HG03457 (cell line): Measurements from ENCODE around the gene TMEM120B.
"Not testable (repeated sequence)": the region's sequence is repeated elsewhere in the genome, so short reads cannot be mapped to it uniquely, and the experiment has no call there.

Experiments
- ATAC-seq: cut with Tn5 transposase; IDR thresholded peaks from one replicate; pipeline ENCODE4 v1.9.1; 2021; ENCODE audit warnings: moderate number of reproducible peaks; ENCODE audit not compliant: unreplicated experiment

Gene TMEM120B

DNA sequence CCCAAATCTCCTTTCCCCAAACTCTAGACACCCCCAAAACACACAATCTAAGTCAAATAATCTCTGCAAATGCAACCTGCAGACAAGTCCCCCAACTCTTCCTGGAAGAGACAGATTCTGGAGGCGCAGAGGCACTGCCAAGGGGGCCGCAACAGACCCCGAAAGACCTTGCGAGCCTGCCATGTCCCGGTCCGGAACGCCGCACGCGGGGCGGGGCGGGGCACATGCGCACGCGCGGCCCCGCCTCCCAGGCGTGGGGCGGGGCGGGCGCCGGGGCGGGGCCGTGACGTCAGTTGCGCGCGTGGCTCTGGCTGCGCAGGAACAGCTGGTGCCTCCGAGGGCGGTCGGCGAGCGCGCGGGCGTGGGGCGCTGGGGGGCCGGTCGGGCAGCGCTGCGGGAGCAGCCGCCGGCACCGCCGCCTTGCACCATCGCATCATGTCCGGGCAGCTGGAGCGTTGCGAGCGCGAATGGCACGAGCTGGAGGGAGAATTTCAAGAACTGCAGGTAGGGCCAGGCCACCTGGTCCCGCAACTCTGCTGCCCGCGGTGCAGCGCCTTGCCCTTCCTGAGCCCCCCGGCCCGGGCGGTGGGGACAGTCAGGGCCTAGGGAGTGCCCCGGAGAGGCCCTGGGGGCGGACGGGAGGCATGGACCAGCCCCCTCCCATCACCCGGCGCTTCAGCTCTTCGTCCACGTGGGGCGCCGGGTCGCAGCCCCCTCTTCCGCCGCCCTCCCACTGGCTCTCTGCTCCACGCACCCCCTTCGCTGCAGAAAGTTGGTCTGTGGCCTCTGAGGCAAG is at the start of gene TMEM120B:
Gene TMEM120B, plus strand, starts transcription at position 292 of the 796 bp plus-strand sequence. Its CDS starts 144 bp downstream, at position 436.
- peak; percentile 64 for ATAC-seq

DNA sequence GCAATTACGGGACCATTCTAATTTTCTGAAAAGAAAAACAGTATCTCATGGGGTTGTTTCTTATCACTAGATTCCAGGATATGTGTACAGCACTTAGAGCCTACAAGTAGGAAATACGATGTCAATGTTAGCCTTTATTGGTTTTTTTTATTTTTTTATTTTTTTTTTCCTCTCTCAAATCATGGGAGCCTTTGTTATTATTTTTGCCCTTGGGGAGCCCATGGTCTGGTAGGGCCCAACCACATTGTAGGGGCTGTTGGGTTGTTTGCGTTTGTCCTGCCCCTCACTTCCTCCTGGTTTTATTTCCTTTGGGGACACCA is 49.0 kb upstream of the TMEM120B start:
- no peak for ATAC-seq

DNA sequence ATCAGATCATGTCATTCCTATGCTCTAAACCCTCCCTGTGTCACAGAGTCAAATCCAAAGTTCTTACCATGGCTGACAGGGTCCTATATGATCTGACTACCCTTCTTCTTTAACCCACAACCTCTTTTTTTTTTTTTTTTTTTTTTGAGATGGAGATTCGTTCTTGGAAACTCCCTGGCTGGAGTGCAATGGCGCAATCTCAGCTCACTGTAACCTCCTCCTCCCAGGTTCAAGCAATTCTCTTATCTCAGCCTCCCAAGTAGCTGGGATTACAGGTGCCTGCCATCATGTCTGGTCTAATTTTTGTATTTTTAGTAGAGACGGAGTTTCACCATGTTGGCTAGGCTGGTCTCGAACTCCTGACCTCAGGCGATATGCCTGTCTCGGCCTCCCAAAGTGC is 45.7 kb upstream of the TMEM120B start:
- ATAC-seq: not testable (repeated sequence)

DNA sequence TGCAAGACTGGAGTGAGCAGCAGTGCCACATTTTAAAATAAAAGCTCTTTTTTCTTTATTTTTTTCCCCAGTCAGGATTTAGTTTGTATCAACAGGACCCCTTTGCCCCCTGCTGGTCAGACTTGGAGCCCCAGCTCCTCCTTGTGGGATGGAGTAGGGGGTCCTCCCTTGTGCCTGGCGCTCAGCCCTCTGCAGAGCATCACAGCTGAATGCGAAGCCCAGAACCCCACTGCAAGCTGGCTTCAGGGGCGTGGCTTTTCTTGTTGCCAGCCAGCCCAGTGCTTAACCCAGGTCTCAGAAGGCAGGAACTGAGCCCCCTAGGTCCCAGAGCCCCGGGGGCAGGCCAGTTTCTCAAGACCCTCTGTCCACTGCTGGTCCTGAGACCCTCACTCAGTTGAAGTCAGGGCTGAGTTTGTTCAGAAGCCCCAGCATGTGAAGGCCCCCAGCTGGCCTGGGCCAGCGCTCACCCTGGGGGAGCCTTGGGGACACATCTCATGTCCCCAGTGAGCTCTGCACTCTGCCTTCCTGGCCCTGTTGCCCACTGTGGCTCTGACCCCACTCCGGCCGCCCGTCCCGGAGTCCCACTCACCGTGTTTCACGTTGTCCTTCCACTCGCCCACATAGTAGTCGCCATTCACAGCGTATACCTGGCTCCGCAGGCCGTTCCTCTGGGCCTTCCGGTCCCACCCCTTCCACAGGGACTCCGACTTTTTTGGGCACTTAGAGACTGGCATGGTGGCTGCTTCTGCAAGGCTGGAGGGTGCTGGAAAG is 43.6 kb upstream of the TMEM120B start:
- no peak for ATAC-seq

DNA sequence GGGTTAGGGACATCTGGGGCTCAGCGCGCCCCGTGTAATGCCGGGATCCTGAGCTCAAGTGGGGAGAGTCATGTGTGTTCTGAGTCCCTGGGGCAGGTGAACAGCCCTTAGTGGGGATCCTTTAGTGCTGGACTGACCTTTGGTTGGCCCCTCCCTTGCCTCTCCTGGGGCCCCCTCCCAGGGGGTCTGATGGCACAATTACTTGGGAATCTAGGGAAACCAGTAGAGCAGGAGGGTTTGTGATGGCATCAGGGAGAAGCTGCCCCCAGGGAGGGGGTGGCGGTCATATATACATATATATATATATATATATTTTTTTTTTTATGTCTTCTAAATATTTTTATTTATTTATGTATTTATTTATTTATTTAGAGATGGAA is 43.0 kb upstream of the TMEM120B start, which contains the start of gene MORN3:
Gene MORN3, minus strand, starts transcription at position 134 of the 380 bp plus-strand sequence. CDS start 171 bp downstream, outside the sequence.
- ATAC-seq: no peak

DNA sequence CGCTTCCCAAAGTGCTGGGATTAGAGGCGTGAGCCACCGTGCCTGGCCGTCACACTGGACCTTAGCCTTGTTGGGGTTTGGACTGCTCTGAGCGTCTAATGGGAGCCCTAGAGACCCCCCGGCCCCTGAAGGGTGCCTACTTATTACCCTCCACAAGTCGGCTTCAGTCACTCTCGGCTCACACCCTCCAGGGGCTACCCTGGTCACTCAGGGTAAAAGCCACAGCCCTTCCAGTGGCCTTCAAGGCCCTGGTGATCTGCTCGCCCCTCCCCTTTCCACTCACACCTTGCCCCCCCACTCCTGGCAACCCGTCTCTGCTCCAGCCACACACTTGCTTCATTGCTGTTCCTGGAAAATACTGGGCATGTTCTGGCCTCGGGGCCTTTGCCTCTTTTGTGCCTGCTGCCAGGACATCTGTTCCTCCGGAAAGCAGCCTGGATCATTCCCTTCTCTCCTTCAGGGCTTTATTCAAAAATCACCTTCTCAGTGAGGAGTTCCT is 39.5 kb upstream of the TMEM120B start:
- ATAC-seq: no peak

DNA sequence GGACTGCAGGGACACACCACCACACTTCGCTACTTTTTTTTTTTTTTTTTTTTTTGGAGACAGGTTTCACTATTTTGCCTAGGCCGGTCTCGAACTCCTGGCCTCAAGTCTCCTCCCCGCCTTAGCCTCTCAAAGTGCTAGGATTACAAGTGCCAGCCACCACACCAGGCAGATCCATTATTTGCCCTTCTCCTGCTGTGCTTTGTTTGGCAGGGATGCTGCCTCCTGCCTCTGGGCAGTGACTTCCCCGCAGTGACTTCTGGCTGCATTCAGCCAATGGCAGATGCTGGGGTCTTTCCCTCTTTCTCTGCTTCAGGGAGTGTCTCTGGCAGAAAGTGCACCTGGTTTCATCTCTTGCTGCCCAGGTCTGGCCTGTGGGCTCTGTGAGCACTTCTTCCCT is 36.4 kb upstream of the TMEM120B start:
- ATAC-seq: no peak

DNA sequence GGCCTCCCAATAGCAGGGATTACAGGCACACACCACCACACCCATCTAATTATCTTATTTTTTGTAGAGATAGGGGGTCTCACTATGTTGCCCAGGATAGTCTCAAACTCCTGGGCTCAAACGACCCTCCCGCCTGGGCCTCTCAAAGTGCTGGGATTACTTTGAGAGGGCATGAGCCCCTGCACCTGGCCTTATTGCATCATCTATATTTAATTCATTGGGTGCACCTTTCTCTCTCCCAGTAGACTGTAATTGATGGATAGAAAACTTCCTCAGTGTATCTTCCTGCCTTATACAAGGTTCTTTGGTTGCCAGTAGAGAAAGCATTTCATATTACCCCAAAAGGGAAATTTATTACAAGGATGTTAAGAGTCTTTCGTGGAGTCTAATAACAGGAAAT is 34.2 kb upstream of the TMEM120B start:
- no peak for ATAC-seq

DNA sequence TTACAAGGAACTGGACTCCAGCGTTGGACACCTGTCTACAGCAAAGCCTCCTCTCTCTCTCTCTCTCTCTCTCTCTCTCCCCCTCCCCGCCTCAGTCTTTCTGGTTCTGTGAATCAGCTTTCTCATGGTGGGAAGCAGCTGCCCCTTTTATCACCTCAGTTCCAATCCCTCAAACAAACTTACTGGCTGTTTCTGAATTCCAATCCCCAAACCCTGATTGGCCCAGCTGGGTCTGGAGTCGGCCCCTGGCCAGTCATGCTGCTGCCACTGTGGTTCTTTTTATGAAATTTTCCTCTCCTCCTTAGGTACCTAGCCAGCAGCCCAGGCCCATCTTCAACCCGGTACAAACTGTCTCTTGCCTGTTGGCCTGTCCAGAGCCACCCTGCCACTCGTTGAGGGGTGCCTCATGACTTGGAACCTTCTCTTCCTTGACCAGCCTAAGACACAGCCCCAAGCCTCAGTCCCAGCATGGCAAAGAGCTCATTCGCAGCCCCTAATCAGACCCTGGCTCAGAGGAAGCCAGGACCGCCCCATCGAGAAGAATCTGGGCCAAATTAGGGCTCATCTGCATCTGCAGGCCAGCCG is 33.7 kb upstream of the TMEM120B start:
- ATAC-seq: no peak

DNA sequence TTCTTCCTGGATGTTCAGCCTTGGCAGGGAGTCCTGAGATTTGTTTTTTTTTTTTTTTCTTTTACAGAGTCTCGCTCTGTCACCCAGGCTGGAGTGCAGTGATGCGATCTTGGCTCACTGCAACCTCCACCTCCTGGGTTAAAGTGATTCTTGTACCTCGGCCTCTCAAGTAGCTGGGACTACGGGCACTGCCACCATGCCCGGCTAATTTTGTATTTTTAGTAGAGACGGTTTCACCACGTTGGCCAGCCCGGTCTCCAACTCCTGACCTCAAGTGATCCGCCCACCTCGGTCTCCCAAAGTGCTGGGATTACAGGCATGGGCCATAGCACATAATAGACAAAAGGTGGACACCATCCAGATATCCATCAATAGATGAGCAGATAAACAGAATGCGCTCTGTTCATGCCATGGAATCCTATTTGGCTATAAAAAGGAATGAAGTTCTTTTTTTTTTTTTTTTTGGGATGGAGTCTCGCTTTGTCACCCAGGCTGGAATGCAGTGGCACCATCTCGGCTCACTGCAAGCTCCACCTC is 32.8 kb upstream of the TMEM120B start:
- ATAC-seq: not testable (repeated sequence)

DNA sequence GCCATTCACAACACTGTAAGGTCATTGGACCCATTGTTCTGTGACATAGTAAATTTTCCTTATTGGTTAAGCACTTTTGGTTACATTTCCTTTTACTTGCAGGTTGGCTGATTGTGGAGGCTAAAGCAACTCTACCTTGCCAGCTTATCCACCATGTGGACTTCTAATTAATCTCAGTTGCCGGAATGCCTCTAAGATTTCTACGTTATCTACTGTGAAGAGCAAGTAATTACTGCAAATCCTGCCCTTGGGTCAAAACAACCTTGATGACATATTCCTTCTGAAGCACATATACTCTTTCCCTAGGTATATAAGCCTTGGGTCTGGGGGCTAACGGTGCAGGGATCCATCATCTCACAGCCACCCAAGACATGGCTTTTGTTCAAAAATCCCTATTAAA is 23.6 kb upstream of the TMEM120B start:
- no peak for ATAC-seq

DNA sequence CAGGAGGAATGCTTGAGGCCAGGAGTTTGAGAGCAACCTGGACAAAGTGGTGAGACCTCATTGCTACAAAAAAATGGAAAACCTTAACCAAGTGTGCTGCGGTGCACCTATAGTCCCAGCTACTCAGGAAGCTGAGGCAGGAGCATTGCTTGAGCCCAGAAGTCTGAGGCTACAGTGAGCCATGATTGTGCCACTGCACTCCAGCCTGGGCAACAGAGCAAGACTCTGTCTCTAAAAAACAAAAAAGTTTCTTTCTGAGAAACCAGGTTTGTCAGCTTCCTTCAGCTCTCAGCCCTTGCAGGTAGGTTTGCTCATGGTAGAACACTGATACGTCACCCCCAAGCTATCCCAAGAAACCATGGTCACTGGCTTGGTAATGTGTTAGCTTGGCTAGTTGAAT is 23.1 kb upstream of the TMEM120B start:
- ATAC-seq: no peak

DNA sequence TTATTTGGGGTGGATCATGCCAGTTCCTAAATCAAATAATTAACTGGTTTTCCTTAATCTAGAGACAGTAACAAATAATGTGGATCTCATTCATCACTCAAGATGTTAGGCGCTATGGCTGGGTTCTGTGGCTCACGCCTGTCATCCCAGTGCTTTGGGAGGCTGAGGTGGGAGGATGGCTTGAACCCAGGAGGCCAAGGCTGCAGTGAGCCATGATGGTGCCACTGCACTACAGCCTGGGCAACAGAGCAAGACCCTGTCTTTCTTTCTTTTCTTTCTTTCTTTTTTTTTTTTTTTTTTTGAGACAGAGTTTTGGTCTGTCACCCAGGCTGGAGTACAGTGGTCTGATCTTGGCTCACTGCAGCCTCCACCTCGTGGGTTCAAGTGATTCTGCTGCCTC is 19.8 kb upstream of the TMEM120B start:
- not testable (repeated sequence) for ATAC-seq

DNA sequence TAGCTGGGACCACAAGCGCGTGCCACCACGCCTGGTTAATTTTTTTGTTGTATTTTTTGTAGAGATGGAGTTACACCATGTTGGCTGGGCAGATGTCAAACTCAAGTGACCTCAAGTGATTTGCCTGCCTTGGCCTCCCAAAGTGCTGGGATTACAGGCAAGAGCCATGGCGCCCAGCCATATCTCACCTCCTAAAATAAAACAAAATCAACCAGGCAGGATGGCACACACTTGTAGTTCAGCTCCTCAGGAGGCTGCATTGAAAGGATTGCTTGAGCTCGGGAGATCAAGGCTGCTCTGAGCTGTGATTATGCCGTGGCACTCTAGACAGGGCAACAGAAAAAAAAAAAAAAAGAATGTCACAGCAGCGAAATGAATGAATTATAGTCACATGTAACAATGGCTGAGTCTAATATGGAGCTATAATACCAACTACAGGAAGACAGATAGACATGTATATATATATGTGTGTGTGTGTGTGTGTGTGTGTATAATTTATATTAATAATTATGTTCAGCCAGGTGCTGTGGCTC is 19.3 kb upstream of the TMEM120B start:
- ATAC-seq: no peak

DNA sequence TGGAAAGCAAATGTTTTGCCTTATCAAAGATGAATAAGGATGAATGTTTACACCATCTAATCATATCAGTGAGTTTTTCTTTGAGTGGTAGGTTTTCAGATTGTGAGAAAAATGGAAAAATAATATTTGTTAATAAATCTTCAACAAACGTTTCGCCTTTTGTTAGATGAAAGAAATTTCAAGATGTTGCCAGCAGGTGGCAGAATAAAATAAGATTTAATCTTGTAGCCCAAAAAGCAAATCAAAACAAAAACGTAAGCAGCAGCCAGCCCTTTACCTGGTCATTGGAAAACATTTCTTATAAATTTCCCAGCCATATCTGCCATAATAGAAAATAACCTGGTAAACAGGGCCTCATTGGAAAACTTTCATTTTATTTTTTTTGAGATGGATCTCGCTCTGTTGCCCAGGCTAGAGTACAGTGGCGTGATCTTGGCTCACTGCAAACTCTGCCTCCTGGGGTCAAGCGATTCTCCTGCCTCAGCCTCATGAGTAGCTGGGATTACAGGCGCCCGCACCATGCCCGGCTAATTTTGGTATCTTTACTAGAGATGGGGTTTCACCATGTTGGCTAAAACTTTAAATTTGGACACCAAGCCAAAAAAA is 15.4 kb upstream of the TMEM120B start:
- ATAC-seq: no peak

DNA sequence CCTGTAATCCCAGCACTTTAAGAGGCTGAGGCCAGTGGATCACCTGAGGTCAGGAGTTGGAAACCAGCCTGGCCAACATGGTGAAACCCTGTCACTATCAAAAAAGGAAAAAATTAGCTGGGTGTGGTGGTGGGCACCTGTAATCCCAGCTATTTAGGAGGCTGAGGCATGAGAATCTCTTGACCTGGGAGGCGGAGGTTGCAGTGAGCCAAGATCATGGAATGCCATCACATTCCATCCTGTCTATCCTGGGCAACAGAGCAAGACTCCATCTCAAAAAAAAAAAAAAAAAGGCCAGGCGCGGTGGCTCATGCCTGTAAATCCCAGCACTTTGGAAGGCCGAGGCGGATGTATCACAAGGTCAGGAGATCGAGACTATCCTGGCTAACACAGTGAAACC is 14.7 kb upstream of the TMEM120B start:
- ATAC-seq: not testable (repeated sequence)

DNA sequence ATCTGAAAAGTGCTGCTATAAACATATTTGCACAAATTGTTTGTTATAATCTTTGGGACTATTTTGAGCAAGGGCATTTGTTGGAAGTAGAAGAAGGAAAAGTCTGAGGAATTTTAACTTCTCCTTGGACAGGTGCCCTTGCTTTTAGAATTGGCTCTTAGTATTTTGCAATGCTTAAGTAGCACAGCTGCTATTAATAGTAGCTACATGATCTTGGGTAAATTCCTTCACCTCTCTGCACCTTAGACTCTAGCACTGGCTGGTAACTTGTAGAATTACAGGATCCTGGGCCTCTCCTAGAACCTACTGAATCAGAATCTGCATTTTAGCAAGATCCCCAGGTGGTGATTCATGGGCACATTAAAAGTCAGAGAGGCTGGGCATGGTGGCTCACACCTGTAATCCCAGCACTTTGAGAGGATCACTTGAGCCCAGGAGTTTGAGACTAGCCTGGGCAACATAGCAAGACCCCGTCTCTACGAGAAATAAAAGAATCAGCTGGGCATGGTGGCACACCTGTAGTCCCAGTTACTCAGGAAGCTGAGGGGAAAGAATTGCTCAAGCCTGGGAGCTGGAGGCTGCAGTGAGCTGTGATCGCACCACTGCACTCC is 10.8 kb upstream of the TMEM120B start:
- no peak for ATAC-seq

DNA sequence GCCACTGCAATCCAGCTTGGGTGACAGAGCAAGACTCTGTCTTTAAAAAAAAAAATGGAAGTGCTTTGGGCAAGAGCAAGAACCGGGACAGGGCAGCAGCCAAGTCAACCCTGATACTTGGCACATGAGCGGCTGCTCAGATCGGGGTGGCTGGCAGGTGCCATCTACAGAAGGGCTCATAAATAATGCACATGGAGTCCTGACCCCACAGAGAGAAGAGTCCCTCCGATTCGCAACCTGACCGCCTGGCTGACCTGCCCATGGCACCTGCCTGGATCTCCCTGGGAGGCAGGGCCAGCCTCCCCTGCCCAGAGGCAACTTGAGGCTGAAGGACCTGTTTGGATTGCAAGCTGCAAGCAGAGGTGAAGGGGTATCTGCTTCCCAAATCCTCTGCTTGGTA is 9.6 kb upstream of the TMEM120B start:
- no peak for ATAC-seq

DNA sequence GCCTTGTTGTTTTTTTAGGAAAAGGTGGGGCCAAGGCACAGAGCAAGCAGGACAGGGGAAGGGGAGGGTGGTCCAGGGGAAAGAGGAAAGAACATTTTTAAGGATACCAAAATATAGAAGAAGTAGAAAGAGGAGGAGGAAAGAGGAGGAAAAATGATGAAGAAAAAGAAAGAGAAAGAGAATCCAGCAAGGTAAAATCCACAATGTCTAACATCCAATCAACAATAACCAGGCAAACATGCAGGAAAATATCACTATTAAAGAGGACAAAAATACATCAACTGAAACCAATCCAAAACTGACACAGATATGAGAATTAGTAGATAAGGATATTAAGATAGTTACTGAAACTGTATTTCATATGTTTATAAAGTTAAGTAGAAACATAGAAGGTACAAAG is 7.0 kb upstream of the TMEM120B start:
- ATAC-seq: no peak

DNA sequence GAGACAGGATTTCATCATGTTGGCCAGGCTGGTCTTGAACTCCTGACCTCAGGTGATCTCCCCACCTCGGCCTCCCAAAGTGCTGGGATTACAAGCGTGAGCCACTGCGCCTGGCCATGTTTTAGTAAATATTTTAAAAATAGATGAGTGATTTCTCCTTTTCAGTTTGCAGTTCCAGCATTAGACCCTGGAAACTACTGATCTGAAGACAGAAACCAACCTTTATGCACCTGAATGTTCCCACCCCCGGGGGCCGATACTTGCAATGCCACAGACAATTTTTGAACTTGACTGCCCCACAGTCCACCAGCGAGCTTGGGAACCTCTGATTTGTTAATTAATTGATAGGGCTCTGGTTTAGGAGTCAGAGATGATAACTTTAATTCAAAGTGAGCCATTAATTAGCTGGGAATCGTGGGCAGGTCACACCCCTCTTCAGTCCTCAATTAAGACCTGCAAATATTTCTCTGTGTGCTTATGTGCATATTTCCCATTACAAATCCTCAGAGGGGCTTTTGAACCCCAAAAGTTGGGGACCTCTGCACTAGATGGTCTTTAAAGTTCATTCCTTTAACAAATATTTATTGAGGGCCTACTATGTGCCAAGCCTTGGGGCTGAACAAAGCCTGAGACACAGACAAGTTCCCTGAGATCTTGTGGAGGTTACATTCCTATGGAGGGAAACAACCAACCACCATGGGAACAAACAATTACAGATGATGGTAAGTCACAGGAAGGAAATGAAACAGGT is 4.1 kb upstream of the TMEM120B start:
- no peak for ATAC-seq
